HG03558 (cell line): ENCODE data around the gene CPT1A.

Experiments
- ATAC-seq: cut with Tn5 transposase; IDR thresholded peaks from one replicate; pipeline ENCODE4 v1.9.1; 2021; ENCODE audit warnings: moderate number of reproducible peaks; ENCODE audit not compliant: unreplicated experiment; ENCODE audit errors: extremely low read depth

The CPT1A gene

DNA sequence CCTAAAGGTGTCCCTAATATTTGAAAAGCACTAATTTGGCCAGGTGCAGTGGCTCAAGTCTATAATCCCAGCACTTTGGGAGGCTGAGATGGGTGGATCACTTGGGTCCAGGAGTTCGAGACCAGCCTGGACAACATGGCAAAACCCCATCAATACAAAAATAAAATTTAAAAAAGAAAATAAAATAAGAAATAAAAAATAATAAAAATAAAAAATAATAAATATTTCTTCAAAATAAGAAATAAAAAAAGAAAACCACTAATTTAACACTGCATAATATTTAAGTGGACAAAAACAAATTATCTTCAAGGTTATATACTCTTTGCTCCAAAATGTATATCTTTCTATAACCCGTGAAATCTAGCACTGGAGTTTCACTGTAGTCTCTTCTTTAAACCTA is 32.9 kb downstream of the CPT1A start:
- no peak for ATAC-seq

DNA sequence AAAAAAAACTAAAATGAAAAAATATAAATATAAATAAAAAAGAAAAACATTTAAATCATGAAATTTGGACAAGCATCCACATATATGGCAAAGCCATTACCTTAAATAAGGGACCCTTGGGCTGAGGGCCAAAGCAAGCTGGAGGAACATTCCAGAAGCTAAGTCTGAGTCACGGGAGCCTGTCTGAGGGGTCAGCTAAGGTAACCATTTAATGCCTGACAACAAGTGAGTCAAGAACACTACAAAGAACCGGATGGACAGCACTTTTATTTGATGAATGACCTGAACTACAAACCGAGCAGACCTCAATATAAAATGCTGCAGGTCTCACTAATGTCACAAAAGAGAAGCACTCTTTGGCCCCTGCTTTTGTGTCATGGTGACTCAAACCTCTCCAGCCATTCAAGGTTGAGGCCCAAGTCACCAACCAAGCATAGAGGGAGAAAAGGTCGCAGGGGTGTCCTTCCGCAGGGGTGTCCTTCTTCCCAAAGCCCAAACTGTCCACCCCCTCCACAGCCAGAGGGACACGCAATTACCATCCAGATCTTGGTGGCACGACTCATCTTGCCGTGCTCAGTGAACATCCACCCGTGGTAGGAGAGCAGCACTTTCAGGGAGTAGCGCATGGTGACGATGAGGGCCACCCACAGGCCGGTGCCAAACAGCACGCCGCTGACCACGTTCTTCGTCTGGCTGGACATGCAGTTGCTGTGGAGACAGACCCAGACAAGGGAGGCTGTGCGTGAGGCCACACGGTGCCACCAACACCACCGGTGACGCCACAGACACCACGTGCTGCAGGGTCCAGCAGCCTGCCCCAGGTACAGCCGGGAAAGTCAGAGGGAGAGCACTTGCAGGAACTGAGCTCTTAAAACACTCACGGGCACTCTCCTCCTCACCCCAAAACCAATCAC is 34.5 kb downstream of the CPT1A start:
- ATAC-seq, result no peak

DNA sequence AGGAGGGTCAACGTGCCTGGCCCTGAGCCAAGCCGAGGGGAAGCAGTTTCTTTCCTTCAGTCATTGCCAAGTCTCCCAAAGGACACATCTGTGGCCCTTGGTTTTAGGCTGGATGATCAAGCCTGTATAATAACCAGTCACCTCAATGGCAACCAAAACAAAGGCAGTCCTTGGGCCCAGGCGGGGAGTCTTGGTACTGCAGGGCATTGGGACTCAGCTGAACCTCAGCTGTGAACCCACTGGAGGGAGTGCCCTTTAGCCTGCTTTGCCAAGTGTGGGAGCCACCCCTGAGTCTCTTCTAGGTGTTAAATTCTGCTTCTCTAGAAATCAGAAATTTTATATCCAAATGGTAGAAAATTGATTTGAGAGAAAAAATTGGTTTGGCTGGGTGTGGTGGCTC is 36.9 kb downstream of the CPT1A start:
- no peak for ATAC-seq

DNA sequence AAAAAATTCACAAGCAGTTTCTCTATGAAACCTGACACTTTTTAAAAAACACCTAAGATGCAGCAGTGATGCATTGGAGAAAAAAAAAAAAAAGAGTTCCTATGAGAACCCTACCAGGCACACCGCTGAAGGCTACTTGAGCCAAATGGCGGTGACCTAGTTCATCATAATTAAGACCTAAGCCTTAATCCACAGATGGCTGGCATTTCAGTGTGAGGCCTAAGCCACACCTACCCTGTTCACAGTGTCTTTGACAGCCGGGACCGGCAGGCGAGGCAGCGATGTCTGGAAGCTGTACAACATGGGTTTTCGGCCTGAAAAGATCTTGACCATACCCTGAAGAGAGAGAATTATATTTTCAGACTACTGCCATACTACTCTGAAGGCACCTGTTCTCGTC is 38.0 kb downstream of the CPT1A start:
- no peak for ATAC-seq

DNA sequence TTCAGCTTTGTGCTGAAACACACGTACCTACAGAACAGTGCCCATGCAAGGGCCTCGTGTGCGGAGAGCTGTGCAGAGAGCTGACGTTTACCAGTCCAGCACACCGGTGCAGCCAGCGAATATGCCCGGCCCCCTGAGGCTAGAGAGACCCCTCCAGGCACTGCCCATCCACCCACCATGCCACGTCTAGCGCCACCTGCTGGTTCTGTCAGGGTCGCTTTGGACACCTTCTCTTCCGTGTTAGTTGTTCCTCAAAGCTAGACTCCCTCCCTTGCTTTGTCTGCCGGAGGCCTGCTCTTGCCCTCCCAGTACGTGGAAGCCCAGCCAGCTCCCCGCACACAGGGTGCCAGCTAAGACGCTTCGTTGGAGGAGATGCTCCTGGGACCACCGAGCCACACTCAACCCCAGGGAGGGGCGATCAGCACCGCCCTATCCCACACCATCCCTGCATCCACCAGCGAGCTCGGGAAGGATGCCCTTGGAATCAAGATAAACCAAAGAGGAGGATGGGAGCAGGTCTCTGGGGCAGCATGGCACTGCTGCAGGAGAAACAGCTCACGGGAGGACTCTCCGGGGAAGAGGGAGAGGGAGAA is 43.4 kb downstream of the CPT1A start:
- no peak for ATAC-seq

DNA sequence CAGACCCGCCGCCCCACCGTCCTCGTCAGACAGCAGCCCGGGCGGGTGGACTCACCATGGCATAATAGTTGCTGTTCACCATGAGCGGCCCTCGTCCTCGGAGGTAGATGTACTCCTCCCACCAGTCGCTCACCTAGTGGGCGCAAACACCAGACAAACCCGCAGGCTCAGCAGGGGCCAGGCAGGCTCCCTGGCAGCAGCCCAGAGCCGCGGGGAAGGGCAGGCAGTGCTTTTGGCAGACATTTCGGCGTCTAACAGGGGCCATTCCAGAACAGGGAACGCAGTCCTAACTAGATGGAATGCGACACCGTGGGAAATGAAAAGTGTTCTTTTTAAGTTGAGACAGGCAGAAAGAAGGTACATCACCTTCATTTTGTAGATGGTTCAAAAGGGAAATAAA is 44.9 kb downstream of the CPT1A start:
- ATAC-seq, result no peak

DNA sequence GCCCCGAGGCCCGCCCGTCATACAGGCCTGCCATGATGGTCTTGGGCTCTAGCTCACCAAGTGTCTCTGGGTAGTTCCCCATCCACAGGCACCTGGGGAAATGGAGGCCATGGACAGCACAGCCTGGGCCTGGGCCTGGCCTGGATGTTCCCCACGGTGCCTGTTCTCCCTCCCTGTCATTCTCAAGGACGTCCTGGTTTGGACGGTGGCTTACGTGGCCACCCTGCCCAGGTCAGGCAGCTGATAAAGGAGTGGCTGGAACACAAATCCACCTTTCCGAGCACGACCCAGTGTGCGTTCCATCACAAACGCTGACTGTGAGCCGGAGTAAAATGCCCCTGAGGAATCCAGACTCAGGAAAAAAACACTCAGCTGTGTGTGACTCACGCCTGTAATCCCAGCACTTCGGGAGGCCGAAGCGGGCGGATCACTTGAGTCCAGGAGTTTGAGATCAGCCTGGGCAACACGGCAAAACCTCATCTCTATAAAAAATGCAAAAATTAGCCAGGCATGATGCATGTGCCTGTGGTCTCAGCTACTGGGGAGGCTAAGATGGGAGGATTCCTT is 49.2 kb downstream of the CPT1A start:
- no peak for ATAC-seq

DNA sequence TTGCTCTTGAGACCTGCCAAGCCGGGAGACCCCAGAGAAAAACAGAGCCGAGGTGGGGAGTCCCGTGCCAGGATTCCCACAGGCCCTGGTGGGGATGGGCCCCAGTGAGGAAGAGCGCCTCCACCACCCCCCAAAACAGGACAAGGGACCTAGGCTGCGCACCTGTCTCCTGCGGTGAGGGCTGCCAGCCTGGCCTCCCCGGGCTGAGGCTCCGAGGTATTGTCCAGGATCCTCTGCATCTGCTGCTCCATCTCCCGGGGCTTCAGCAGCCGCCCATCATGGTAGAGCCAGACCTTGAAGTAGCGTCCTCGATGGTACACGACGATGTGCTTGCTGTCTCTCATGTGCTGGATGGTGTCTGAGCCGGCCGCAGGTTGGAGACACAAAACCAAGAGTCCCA is 57.1 kb downstream of the CPT1A start:
- no peak for ATAC-seq

DNA sequence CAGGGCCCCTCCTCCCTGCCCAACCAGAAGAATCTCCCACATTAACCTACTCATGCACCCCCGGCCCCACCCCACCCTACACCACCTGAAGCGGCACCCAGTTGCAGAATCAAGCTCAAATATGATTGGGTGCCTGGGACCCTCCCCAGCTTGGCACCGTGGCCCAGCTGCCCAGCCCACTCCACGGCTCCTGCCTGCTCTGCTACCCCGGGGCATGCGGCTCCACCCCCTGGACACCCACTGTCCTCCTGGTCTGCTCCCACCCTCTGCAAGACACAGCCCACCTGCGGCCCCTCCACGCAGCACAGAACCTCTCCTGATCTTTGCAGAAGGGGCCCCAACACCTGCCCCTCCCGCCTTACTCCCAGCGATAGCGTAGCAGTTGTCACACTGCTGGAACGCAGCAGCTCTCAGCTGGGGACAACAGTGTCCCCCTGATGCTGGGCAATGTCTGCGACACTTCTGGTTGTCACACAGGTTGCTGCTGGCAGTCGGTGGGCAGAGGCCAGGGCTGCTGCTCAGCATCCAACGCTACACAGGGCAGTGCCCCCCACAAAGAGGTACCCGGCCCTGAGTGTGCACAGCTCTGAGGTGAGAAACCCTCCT is 58.4 kb downstream of the CPT1A start:
- ATAC-seq, result no peak

DNA sequence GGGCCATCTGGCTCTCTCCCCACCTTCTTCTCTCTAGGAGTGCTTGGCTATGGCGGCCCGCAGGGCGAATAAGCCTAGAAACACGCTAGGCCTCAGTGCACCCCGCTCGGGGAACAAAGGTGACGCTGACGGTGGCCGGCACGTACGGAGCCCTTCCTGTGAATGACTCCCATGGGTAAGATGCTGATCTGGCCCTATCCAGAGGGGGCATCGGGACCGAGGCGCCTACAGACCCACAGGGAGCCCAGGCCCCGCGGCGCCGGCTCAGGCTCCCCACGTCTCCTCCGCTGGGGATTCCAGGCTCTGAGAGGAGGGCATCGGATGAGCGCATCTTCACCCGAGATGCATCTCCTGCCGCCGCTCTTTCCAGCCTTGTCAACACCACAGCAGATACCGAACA is 59.0 kb downstream of the CPT1A start:
- no peak for ATAC-seq

DNA sequence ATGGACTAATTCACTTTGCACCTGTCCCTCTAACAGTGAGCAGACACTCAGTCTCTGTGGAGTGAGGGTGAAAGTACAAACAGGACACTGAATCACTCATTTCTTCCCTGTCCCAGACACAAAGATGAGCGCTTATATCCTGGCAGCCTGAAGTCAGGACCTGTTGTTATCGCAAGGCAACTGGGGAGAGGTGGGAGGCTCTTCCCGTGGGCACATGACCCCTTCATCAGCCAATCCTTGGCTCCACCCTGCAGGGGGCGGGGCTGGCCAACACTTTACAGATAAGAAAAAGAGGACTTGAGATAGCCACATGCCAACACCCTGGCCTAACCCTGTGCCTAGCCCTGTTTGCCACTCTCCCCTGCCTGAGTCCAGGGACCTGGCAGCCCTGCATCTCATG is 60.9 kb downstream of the CPT1A start:
- no peak for ATAC-seq

DNA sequence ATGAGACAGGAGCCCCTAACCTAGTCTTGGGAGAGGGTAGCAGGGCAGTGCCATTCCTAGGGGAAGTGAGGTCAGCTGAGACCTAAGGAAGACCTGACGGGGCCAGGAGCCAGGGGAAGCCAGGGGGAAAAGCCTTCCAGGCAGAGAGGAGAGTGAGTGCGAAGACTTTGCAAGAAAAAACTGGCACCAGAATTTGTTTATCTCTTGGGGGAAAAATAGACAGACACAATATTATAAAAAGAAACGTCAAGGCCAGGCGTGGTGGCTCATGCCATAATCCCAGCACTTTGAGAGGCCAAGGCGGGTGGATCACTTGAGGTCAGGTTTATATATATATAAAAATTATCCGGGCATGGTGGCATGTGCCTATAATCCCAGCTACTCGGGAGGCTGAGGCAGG is 63.5 kb downstream of the CPT1A start:
- ATAC-seq, result no peak

DNA sequence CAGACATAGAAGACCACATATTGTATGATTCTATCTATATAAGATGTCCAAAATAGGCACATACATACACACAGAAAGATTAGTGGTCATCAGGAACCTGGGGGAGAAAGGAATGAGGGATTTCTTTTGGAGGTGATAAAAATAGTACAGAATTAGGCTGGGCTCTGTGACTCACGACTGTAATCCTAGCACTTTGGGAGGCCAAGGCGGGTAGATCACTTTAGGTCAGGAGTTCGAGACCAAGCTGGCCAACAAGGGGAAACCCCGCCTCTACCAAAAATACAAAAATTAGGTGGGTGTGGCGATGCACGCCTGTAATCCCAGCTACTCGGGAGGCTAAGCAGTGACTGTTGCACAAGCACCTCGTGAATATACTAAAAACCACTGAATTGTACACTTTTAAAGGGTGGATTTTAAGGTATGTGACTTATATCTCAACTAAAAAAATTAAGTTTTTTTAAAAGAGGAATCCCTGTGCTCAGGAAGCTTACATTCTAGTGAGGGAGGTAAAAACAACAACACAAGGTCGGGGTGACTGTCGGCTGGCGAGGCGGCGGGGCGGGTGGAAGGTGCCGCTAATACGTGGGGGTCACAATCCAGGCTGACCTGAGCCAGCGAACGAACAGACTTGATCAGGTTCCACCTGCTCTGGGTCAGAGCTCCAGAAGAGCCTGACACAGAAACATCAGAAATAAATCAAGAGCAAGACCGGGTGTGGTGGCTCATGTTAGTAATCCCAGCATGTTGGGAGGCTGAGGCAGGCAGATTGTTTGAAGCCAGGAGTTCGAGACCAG is 65.1 kb downstream of the CPT1A start:
- no peak for ATAC-seq

DNA sequence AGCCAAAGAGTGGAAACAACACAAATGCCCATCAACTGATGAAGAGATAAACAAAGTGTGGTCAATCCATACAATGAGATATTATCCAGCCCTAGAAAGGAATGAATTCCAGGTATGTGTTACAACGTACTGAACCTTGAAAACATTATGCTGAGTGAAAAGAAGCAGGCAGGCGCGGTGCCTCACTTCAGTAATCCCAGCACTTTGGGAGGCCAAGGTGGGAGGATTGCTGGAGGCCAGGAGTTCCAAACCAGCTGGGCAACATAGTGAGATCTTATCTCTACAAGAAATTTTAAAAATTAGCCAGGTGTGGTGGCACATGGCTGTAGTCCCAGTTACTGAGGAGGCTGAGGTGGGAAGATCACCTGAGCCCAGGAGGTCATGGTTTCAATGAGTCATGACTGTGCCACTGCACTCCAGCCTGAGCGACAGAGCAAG is 65.7 kb downstream of the CPT1A start:
- ATAC-seq, result no peak

DNA sequence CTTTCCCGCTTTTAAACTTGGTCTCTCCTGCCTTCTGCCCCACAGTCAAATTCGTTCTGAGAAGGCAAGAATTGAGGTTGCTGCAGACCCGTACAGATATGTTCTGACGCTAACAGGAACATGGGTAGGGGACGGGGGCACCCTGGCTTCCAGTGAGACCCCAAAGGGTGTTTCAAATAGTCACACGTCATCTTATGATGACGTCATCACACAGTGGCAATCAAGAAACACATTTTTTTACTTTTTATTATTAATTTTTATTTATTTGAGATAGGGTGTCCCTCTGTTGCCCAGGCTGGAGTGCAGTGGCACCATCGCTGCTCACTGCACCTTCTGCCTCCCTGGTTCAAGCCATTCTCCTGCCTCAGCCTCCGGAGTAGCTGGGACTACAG is 67.5 kb downstream of the CPT1A start:
- no peak for ATAC-seq

DNA sequence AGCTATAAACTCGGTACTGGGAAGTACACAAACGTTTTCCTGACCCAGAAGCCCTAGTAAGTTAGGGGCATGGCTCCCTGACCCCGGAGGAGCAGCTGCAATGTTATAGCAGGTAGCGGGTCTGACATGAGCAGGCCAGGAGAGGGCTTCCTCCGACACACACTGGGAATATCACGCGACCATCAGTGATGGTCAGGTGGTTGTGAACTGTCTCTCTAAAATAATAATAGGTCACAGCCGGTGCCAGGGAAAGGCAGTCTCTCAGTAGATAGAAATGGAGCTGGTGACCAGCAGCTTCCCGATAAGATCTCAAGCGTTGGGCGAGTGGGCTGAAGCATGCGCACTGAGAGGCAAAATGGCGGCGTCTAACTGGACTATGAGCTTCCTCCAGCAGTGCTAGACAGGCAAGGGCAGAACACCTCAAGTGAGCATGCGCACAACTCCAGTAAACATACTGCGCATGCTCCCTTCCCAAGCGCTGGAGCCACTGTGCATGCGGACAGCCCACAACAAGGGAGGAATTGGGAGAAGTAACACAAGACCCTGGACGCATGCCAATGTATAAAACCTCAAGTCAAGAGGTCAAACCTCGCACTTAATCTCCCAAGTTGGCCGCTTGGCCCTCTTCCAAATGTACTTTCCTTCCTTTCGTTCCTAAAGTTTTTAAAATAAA is 68.1 kb downstream of the CPT1A start:
- no peak for ATAC-seq

DNA sequence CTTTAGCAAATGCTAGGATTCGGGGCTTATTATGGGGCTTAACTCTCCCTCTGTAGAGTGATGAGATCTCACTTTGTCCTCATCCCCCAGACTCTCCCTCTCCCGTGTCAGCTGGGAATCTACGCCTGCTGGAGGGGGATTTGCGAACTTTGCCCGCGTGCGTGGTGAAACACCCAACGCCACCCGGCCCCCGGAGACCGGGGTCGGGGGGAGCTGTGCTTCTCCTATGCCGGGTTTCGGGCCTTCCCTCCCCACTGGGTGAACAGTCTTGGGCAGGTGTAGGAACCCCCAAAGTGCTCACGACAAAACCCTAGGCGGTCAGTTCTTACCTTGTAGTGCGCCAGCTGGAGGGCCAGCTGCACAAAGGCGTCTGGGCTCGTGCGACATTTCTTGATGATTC is 68.8 kb downstream of the CPT1A start:
- ATAC-seq, result no peak

DNA sequence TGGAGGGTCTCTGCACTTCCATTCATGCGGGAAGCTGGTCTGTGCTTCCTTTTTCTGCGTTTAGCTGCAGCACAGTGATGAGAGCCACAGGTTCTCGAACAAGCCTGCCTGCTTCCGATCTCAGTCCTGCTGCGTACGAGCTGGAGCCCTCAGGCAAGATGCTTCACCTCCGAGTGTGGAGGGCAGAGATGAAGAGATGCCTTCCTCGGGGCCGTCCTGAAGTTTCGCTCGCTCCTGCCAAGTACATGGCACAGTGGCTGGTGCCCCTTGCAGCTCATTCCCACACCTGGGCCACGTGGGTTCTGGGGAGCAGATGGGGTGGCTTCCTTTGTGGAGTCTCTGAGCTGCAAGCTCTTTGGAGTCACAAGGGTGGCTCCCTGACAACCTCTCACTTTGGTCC is 70.9 kb downstream of the CPT1A start:
- ATAC-seq, result no peak

DNA sequence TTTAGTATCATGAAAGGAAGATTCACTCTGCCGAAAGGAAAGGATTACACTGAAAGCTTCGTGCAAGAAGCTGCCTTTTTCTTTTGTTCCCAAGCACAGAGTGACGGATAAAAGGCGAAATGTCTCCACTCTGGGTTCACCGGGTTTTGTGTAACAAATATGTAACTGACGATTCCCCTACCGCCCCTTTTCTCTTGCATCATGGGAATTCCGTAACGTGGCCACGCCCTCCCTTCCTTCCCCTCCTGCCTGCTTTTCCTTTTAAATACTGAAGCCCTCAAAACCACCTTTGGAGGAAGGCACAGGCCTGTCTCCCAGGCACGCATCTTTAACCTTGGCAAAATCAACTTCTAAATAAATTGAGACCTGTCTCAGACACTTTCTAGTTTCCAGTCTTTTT is 74.0 kb downstream of the CPT1A start:
- no peak for ATAC-seq

DNA sequence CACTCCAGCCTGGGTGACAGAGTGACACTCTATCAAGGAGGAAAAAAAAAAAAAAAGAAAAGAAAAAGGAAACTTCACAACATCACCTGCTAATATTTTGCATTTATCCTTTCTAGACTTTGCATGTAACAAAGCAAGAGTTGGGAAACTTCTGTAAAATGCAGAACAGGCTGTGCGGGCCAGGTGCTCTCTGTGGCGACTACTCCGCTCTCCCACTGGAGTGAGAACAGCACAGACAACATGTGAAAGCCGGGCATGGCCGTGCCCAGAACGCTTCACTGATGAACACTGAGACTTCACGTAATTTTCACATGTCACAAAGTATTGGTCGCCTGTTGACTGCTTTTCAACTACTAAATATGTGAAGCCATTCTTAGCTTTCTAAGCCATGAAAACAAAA is 74.9 kb downstream of the CPT1A start:
- ATAC-seq, result no peak
